ENCODE data around the gene SKAP1. TPM values are rescaled to one million over a fixed set of nuclear protein-coding genes. Genes with fewer than 3 reads are reported as not detected.

SKAP1 gene
- total and polyA plus RNA-seq, 2 donors (not counting 1 experiment from before 2014, with no cell fraction given) = not detected

GRCh38 chr17:48173191-48173984 lies 256.6 kb downstream of the SKAP1 start:
- peaks cover 26% of the 10 kb centered on the region for H3K27me3 ChIP-seq (ENCODE audit: control insufficient read depth, insufficient read depth, low read length)

GRCh38 chr17:48169926-48170325 lies 260.1 kb downstream of the SKAP1 start:
- H3K27me3 ChIP-seq (ENCODE audit: control insufficient read depth, insufficient read depth, low read length) = peaks cover 22% of the 10 kb centered on the region
- H3K79me2 ChIP-seq (ENCODE audit: control insufficient read depth, insufficient read depth, low read length) = no peaks in the 10 kb centered on the region
- H3K36me3 ChIP-seq (ENCODE audit: control insufficient read depth, insufficient read depth, low read length) = no peaks in the 10 kb centered on the region
- no peaks in the 10 kb centered on the region for H4K20me1 ChIP-seq (ENCODE audit: control insufficient read depth, extremely low read depth, insufficient read depth, low read length)
- H3K4me1 ChIP-seq (ENCODE audit: control insufficient read depth, extremely low read depth, insufficient read depth, low read length) = no peaks in the 10 kb centered on the region
- H3K9me3 ChIP-seq (ENCODE audit: control insufficient read depth, insufficient read depth, low read depth, low read length) = no peaks in the 10 kb centered on the region
- H3K4me3 ChIP-seq (replicated peaks in 1 of 4; ENCODE audit: control extremely low read depth in 1 of 4, insufficient read depth in 1 of 4, low read depth in 3 of 4, low read length in 4 of 4) = no peak overlapping the region
- no peak overlapping the region for H3K9ac ChIP-seq (ENCODE audit: insufficient read depth, low read length)
- no peak overlapping the region for H2AFZ ChIP-seq (ENCODE audit: low read length)
- DNase-seq (ENCODE audit: low read depth in 2 of 2) = no peak
- no peak overlapping the region for H3K27ac ChIP-seq (ENCODE audit: insufficient read depth, low read length)
- no peak for TF ChIP-seq EZH2 (IDR thresholded peaks at IDR 0.05; ENCODE audit: low read length, missing control alignments)
- TF ChIP-seq CTCF (conservative IDR thresholded peaks at IDR 0.05 in 1 of 2, IDR thresholded peaks at IDR 0.05 in 1 of 2; ENCODE audit: low read depth in 1 of 2, low read length in 2 of 2) = no peak
- H3K4me2 ChIP-seq (ENCODE audit: extremely low read depth, insufficient read depth, low read length) = no peak overlapping the region

More at GRCh38 chr17:48173191-48173984, 256.6 kb downstream of the SKAP1 start:
- no peaks in the 10 kb centered on the region for H3K4me1 ChIP-seq (ENCODE audit: control insufficient read depth, extremely low read depth, insufficient read depth, low read length)
- H3K9ac ChIP-seq (ENCODE audit: insufficient read depth, low read length) = no peak overlapping the region
- no peak for DNase-seq (ENCODE audit: low read depth in 2 of 2)
- no peak overlapping the region for H3K4me3 ChIP-seq (replicated peaks in 1 of 4; ENCODE audit: control extremely low read depth in 1 of 4, insufficient read depth in 1 of 4, low read depth in 3 of 4, low read length in 4 of 4)
- H3K27ac ChIP-seq (ENCODE audit: insufficient read depth, low read length) = no peak overlapping the region
- TF ChIP-seq EZH2 (IDR thresholded peaks at IDR 0.05; ENCODE audit: low read length, missing control alignments) = no peak
- TF ChIP-seq CTCF (conservative IDR thresholded peaks at IDR 0.05 in 1 of 2, IDR thresholded peaks at IDR 0.05 in 1 of 2; ENCODE audit: low read depth in 1 of 2, low read length in 2 of 2) = no peak
- H3K36me3 ChIP-seq (ENCODE audit: control insufficient read depth, insufficient read depth, low read length) = no peaks in the 10 kb centered on the region
- H3K9me3 ChIP-seq (ENCODE audit: control insufficient read depth, insufficient read depth, low read depth, low read length) = no peaks in the 10 kb centered on the region
- no peak overlapping the region for H2AFZ ChIP-seq (ENCODE audit: low read length)
- no peaks in the 10 kb centered on the region for H3K79me2 ChIP-seq (ENCODE audit: control insufficient read depth, insufficient read depth, low read length)
- no peaks in the 10 kb centered on the region for H4K20me1 ChIP-seq (ENCODE audit: control insufficient read depth, extremely low read depth, insufficient read depth, low read length)
- H3K4me2 ChIP-seq (ENCODE audit: extremely low read depth, insufficient read depth, low read length) = no peak overlapping the region

- no peak for TF ChIP-seq CTCF (conservative IDR thresholded peaks at IDR 0.05 in 1 of 2, IDR thresholded peaks at IDR 0.05 in 1 of 2; ENCODE audit: low read depth in 1 of 2, low read length in 2 of 2)
- no peak overlapping the region for H3K9ac ChIP-seq (ENCODE audit: insufficient read depth, low read length)
- H3K9me3 ChIP-seq (ENCODE audit: control insufficient read depth, insufficient read depth, low read depth, low read length) = no peaks in the 10 kb centered on the region
- no peak overlapping the region for H3K4me2 ChIP-seq (ENCODE audit: extremely low read depth, insufficient read depth, low read length)
- H2AFZ ChIP-seq (ENCODE audit: low read length) = no peak overlapping the region
- no peaks in the 10 kb centered on the region for H4K20me1 ChIP-seq (ENCODE audit: control insufficient read depth, extremely low read depth, insufficient read depth, low read length)
- DNase-seq (ENCODE audit: low read depth in 2 of 2) = no peak
- H3K36me3 ChIP-seq (ENCODE audit: control insufficient read depth, insufficient read depth, low read length) = no peaks in the 10 kb centered on the region
- no peaks in the 10 kb centered on the region for H3K79me2 ChIP-seq (ENCODE audit: control insufficient read depth, insufficient read depth, low read length)
- no peak overlapping the region for H3K4me3 ChIP-seq (replicated peaks in 1 of 4; ENCODE audit: control extremely low read depth in 1 of 4, insufficient read depth in 1 of 4, low read depth in 3 of 4, low read length in 4 of 4)
- H3K27me3 ChIP-seq (ENCODE audit: control insufficient read depth, insufficient read depth, low read length) = peaks cover 19% of the 10 kb centered on the region
- H3K27ac ChIP-seq (ENCODE audit: insufficient read depth, low read length) = no peak overlapping the region
- no peaks in the 10 kb centered on the region for H3K4me1 ChIP-seq (ENCODE audit: control insufficient read depth, extremely low read depth, insufficient read depth, low read length)
Observed at GRCh38 chr17:48163809-48164208, 266.2 kb downstream of the SKAP1 start.
